IMR-90 (cell line): ENCODE results near the gene ANO7. TPM values are rescaled to one million over a fixed set of nuclear protein-coding genes. Genes with fewer than 3 reads are reported as not detected.

Experiments
- ATAC-seq: fragments of 200-7000 bp; cut with Tn5 transposase; 2 replicates; pipeline ENCODE4 v1.9.1; 2020; ENCODE audit warnings: low read depth, mild to moderate bottlenecking, moderate library complexity
- BruUV-seq: library from RNA; stranded (reverse); fragments of 400-500 nt; replicated peaks from 2 replicates; lab custom pipeline; 2021; lab: Mats Ljungman, UMichigan
- CTCF ChIA-PET: fragments of 300-600 bp; formaldehyde crosslinking; extraction: SDS; loops from one replicate; lab custom pipeline; 2021; ENCODE audit warnings: antibody characterized with exemption; lab: Yijun Ruan, JAX
- POLR2A ChIA-PET: fragments of 300-600 bp; sonication (Branson Sonifier 250); formaldehyde crosslinking; loops from one replicate; lab custom pipeline; 2022; ENCODE audit warnings: antibody characterized with exemption; ENCODE audit not compliant: unreplicated experiment; lab: Charles Lee
- DNase-seq: peaks from one replicate; pipeline ENCODE4 v3.0.0; 2013
- H2AFZ ChIP-seq: replicated peaks from 2 replicates; pipeline ENCODE3; 2013; ENCODE audit warnings: low read length, mild to moderate bottlenecking; ENCODE audit not compliant: poor library complexity
- H2AK5ac ChIP-seq: 2 replicates; pipeline ENCODE4 v1.6.1; 2013; ENCODE audit warnings: low read depth, low read length, inconsistent platforms
- H2AK9ac ChIP-seq: replicated peaks from 2 replicates; pipeline ENCODE3; 2013; ENCODE audit warnings: mild to moderate bottlenecking, low read depth, low read length, moderate library complexity; ENCODE audit not compliant: poor library complexity
- H2BK120ac ChIP-seq: 2 replicates; pipeline ENCODE4 v1.6.1; 2013; ENCODE audit warnings: low read depth, low read length, inconsistent platforms
- H2BK15ac ChIP-seq: 3 replicates; pipeline ENCODE4 v1.6.1; 2013; ENCODE audit warnings: low read depth, low read length, inconsistent platforms
- H2BK20ac ChIP-seq: 2 replicates; pipeline ENCODE4 v1.6.1; 2013; ENCODE audit warnings: low read depth, mild to moderate bottlenecking, inconsistent platforms, low read length, moderate library complexity
- H2BK5ac ChIP-seq: 2 replicates; pipeline ENCODE4 v1.6.1; 2013; ENCODE audit warnings: mild to moderate bottlenecking, low read depth, low read length, inconsistent platforms; ENCODE audit not compliant: poor library complexity, severe bottlenecking
- H3K14ac ChIP-seq: replicated peaks from 2 replicates; pipeline ENCODE4 v1.6.1; 2013; ENCODE audit warnings: low read depth, low read length, inconsistent platforms
- H3K18ac ChIP-seq: 2 replicates; pipeline ENCODE4 v1.6.1; 2013; ENCODE audit warnings: low read depth, low read length, control low read depth
- H3K23ac ChIP-seq: 2 replicates; pipeline ENCODE4 v1.6.1; 2013; ENCODE audit warnings: low read depth, low read length, inconsistent platforms
- H3K27ac ChIP-seq: 2 replicates; pipeline ENCODE4 v1.5.1; 2013; ENCODE audit warnings: mild to moderate bottlenecking, control low read depth, low read length; ENCODE audit not compliant: insufficient read depth
- H3K27me3 ChIP-seq: 2 replicates; pipeline ENCODE4 v1.6.1; 2013; ENCODE audit warnings: low read length; ENCODE audit not compliant: control insufficient read depth, insufficient read depth
- H3K36me3 ChIP-seq: 2 replicates; pipeline ENCODE4 v1.6.1; 2013; ENCODE audit warnings: low read length, mixed read lengths; ENCODE audit not compliant: control insufficient read depth, insufficient read depth
- H3K4ac ChIP-seq: 2 replicates; pipeline ENCODE4 v1.6.1; 2013; ENCODE audit warnings: low read depth, low read length, inconsistent platforms
- H3K4me1 ChIP-seq: 2 replicates; pipeline ENCODE4 v1.6.1; 2013; ENCODE audit warnings: low read length, mixed read lengths; ENCODE audit not compliant: control insufficient read depth, insufficient read depth
- H3K4me2 ChIP-seq: 2 replicates; pipeline ENCODE4 v1.6.1; 2013; ENCODE audit warnings: low read depth, mild to moderate bottlenecking, control low read depth, low read length, moderate library complexity
- H3K4me3 ChIP-seq: 2 replicates; pipeline ENCODE4 v1.5.1; 2013; ENCODE audit warnings: low read depth, mild to moderate bottlenecking, control low read depth, low read length, moderate library complexity; ENCODE audit not compliant: insufficient read depth
- H3K56ac ChIP-seq: 2 replicates; pipeline ENCODE4 v1.6.1; 2013; ENCODE audit warnings: low read length, inconsistent platforms; ENCODE audit not compliant: insufficient read depth; ENCODE audit errors: extremely low read depth
- H3K79me1 ChIP-seq, 2 experiments: 2 replicates each; pipeline ENCODE4 v1.6.1; 2013; ENCODE audit warnings: low read length in 2 of 2, inconsistent platforms in 1 of 2, low read depth in 1 of 2
- H3K9ac ChIP-seq: 2 replicates; pipeline ENCODE4 v1.6.1; 2013; ENCODE audit warnings: low read depth, low read length, control low read depth
- H3K9me1 ChIP-seq: 2 replicates; pipeline ENCODE4 v1.6.1; 2013; ENCODE audit warnings: low read length, inconsistent platforms; ENCODE audit not compliant: insufficient read depth
- H3K9me3 ChIP-seq: 2 replicates; pipeline ENCODE4 v1.6.1; 2013; ENCODE audit warnings: low read length; ENCODE audit not compliant: control insufficient read depth, insufficient read depth
- H4K20me1 ChIP-seq: 2 replicates; pipeline ENCODE4 v1.6.1; 2013; ENCODE audit warnings: low read length, inconsistent platforms; ENCODE audit not compliant: insufficient read depth
- H4K5ac ChIP-seq: 2 replicates; pipeline ENCODE4 v1.6.1; 2013; ENCODE audit warnings: mild to moderate bottlenecking, low read depth, low read length, control low read depth
- H4K8ac ChIP-seq, 2 experiments: 2 replicates each; pipeline ENCODE4 v1.6.1; 2013; ENCODE audit warnings: low read depth in 2 of 2, low read length in 2 of 2, control low read depth in 1 of 2, inconsistent platforms in 1 of 2
- H4K91ac ChIP-seq: 2 replicates; pipeline ENCODE4 v1.6.1; 2013; ENCODE audit warnings: low read depth, low read length, inconsistent platforms; ENCODE audit not compliant: insufficient read depth
- BHLHE40 ChIP-seq: fragments of 150-350 bp; IDR thresholded peaks from 2 replicates; pipeline ENCODE4 v1.6.1; 2016; ENCODE audit warnings: mild to moderate bottlenecking, low read depth, low read length
- CHD1 ChIP-seq: IDR thresholded peaks from 2 replicates; pipeline ENCODE4 v1.6.1; 2012; ENCODE audit warnings: low read depth, low read length, improper control_type of control experiment
- CTCF ChIP-seq: conservative IDR thresholded peaks from 2 replicates; pipeline ENCODE4 v1.5.1; 2012; ENCODE audit warnings: mild to moderate bottlenecking, low read depth, low read length, improper control_type of control experiment
- FOS ChIP-seq: fragments of 150-350 bp; IDR thresholded peaks from 2 replicates; pipeline ENCODE4 v1.6.1; 2016; ENCODE audit warnings: low read depth, low read length
- MAZ ChIP-seq: IDR thresholded peaks from 2 replicates; pipeline ENCODE4 v1.6.1; 2012; ENCODE audit warnings: low read depth, mild to moderate bottlenecking, low read length, improper control_type of control experiment, moderate library complexity, borderline replicate concordance
- POLR2A ChIP-seq: IDR thresholded peaks from 2 replicates; pipeline ENCODE4 v1.6.1; 2012; ENCODE audit warnings: mild to moderate bottlenecking, low read depth, low read length
- RAD21 ChIP-seq: IDR thresholded peaks from 2 replicates; pipeline ENCODE4 v1.6.1; 2012; ENCODE audit warnings: low read length, improper control_type of control experiment
- RCOR1 ChIP-seq: IDR thresholded peaks from 2 replicates; pipeline ENCODE4 v1.6.1; 2012; ENCODE audit warnings: mild to moderate bottlenecking, low read length, improper control_type of control experiment; ENCODE audit not compliant: insufficient replicate concordance
- USF2 ChIP-seq: fragments of 150-350 bp; IDR thresholded peaks from 2 replicates; pipeline ENCODE4 v1.6.1; 2017; ENCODE audit warnings: mild to moderate bottlenecking, antibody characterized with exemption, low read length, low read depth
- WGBS, 2 experiments: methylation state at CpG; one replicate each; pipeline versions ENCODE4 v1.1.5 to v1.1.7; 2013; ENCODE audit warnings: missing lambda C conversion rate in 2 of 2; ENCODE audit not compliant: insufficient read length in 1 of 2; ENCODE audit errors: extremely low coverage in 2 of 2; 5-methylcytosine and 5-hydroxymethylcytosine counted together
- dilution Hi-C: fragments of 300-500 bp; cut with HindIII; formaldehyde crosslinking; loops from one replicate; pipeline ENCODE4 v1.14.3; 2018; ENCODE audit warnings: low sequenced_read_pairs; ENCODE audit not compliant: unreplicated experiment
- in situ Hi-C: fragments of 300-500 bp; cut with MboI; formaldehyde crosslinking; loops from 3 replicates; pipeline ENCODE4 v1.14.3; 2019; ENCODE audit warnings: low sequenced_read_pairs, inconsistent platforms, mixed read lengths
- intact Hi-C: fragments of 100-400 bp; cut with micrococcal nuclease; formaldehyde crosslinking; loops from 2 replicates; pipeline ENCODE4 v1.10.0; 2022
- polyA plus RNA-seq, 3 experiments: library from polyadenylated mRNA; depleted of rRNA; stranded (reverse); fragments of >200 nt; gene quantifications; 2 replicates each; pipeline ENCODE4 v1.2.3, GENCODE V29; 2012; ENCODE audit warnings: low replicate concordance in 1 of 3
- total RNA-seq: library from RNA; depleted of rRNA; stranded (reverse); fragments of >200 nt; gene quantifications from 2 replicates; pipeline ENCODE4 v1.2.3, GENCODE V29; 2012

Gene ANO7
- total and polyA plus RNA-seq, 2 of the 4 experiments (the other 2 are of a cell fraction), result 0.36 to 3.4 TPM

- H2BK15ac ChIP-seq, result no peak overlapping the region
- H3K9me1 ChIP-seq, result peaks cover 9% of the 10 kb centered on the region; the same call in 1 of the 2 replicates
- H4K8ac ChIP-seq, result no peak overlapping the region
- no peak overlapping the region for H2AK5ac ChIP-seq
- no peak overlapping the region for H3K56ac ChIP-seq
- H3K27me3 ChIP-seq, result no peaks in the 10 kb centered on the region
- no peak overlapping the region for H2BK5ac ChIP-seq
- DNase-seq (no peak), ATAC-seq (no peak)
- no peak overlapping the region for H3K23ac ChIP-seq
- POLR2A ChIA-PET, result no interaction called here
- H3K4me1 ChIP-seq, result peaks cover 1% of the 10 kb centered on the region; the same call in 1 of the 2 replicates
- H4K20me1 ChIP-seq, result peaks cover 77% of the 10 kb centered on the region
- H3K4me3 ChIP-seq, result no peak overlapping the region
- intact Hi-C loops, result no loop called here
- no peak overlapping the region for H3K18ac ChIP-seq
- no peak overlapping the region for H3K27ac ChIP-seq
- H3K36me3 ChIP-seq, result peaks cover 94% of the 10 kb centered on the region
- no peak overlapping the region for H2AFZ ChIP-seq
- no peak overlapping the region for H3K4ac ChIP-seq
- H3K9me3 ChIP-seq, result no peaks in the 10 kb centered on the region
- no peak overlapping the region for H4K5ac ChIP-seq
- H3K9ac ChIP-seq, result no peak overlapping the region
- BruUV-seq, result no TSS peak
- TF ChIP-seq MAZ (no peak), CTCF (no peak), FOS (no peak), RCOR1 (no peak), POLR2A (no peak), BHLHE40 (no peak), CHD1 (no peak), RAD21 (no peak), USF2 (no peak)
- no peak overlapping the region for H3K4me2 ChIP-seq
- no peak overlapping the region for H2AK9ac ChIP-seq
- no peak overlapping the region for H2BK120ac ChIP-seq
- no peak overlapping the region for H2BK20ac ChIP-seq
- peaks cover 34 to 84% of the 10 kb centered on the region in 2 experiments for H3K79me1 ChIP-seq
- WGBS, 2 experiments, result 95% methylated on average over 6 of the region's 12 CpGs; no CpG with 5 or more reads in 1 of the 2 experiments
- dilution Hi-C loops, result no loop called here
- CTCF ChIA-PET, result no interaction called here
- in situ Hi-C loops, result no loop called here
- H4K91ac ChIP-seq, result no peak overlapping the region
- no peak overlapping the region for H3K14ac ChIP-seq
These were observed 49.5 kb downstream of the ANO7 start for GRCh38 chr2:241237949-241238371.
